ENCODE data around the gene MTARC2. TPM values are rescaled to one million over a fixed set of nuclear protein-coding genes. Genes with fewer than 3 reads are reported as not detected.
A peak's percentile ranks its signal among the peaks of the same experiment; 100 is the strongest.
"Not testable (repeated sequence)": the region's sequence is repeated elsewhere in the genome, so short reads cannot be mapped to it uniquely, and the experiment has no call there.

MTARC2 gene
- total RNA-seq, 4 donors from 2014 or later: 15.6 to 22.9 (median 20.5) TPM

- no peaks in the 10 kb centered on the region for H3K9me3 ChIP-seq
- no peak for DNase-seq (ENCODE audit: extremely low spot score)
- no peaks in the 10 kb centered on the region for H3K36me3 ChIP-seq
- H3K27ac ChIP-seq (replicated peaks in 1 of 4): peak overlapping the region; percentile 55 to 72 (median 69)
- TF ChIP-seq EP300 (IDR thresholded peaks at IDR 0.05) (no peak), CTCF (IDR thresholded peaks at IDR 0.05) (no peak), POLR2AphosphoS5 (IDR thresholded peaks at IDR 0.05) (no peak), POLR2A (IDR thresholded peaks at IDR 0.05; ENCODE audit: low read depth) (no peak)
- intact Hi-C loops (cut with DNase I): loop anchor here (2.0 kb wide), 1 partner anchor 41 kb away; the partner anchor contains the start of gene C1orf115
- H3K4me1 ChIP-seq: peaks cover 0 to 22% (median 16%) of the 10 kb centered on the region in 4 donors
- H3K27me3 ChIP-seq: no peaks in the 10 kb centered on the region
- H3K4me3 ChIP-seq: peak overlapping the region in 2 of 4 donors; percentile 42 to 48
- 33% methylated on average over 3 of the region's 3 CpGs for WGBS
Observed at GRCh38 chr1:220732137-220732536, 16.0 kb upstream of the MTARC2 start.

- 67% methylated on average over 7 of the region's 7 CpGs for WGBS
- H3K4me1 ChIP-seq: peaks cover 0 to 22% (median 16%) of the 10 kb centered on the region in 4 donors
- no peaks in the 10 kb centered on the region for H3K36me3 ChIP-seq
- no peaks in the 10 kb centered on the region for H3K27me3 ChIP-seq
- intact Hi-C loops (cut with DNase I): loop anchor here (2.0 kb wide), 1 partner anchor 42 kb away; the partner anchor contains the start of gene C1orf115
- peak overlapping the region; percentile 6 to 48 (median 37) for H3K4me3 ChIP-seq
- TF ChIP-seq EP300 (IDR thresholded peaks at IDR 0.05) (no peak), POLR2AphosphoS5 (IDR thresholded peaks at IDR 0.05) (no peak), CTCF (IDR thresholded peaks at IDR 0.05) (no peak), POLR2A (IDR thresholded peaks at IDR 0.05; ENCODE audit: low read depth) (no peak)
- no peaks in the 10 kb centered on the region for H3K9me3 ChIP-seq
- H3K27ac ChIP-seq (replicated peaks in 1 of 4): peak overlapping the region; percentile 55 to 72 (median 69)
- DNase-seq (ENCODE audit: extremely low spot score): peak; percentile 81
Observed at GRCh38 chr1:220732621-220733020, 15.5 kb upstream of the MTARC2 start.

GRCh38 chr1:220733086-220733601 is 15.0 kb upstream of the MTARC2 start:
- WGBS: 4% methylated on average over 15 of the region's 15 CpGs
- Histone ChIP-seq H3K27ac (replicated peaks in 1 of 4) (peak overlapping the region; percentile 55 to 72 (median 69)), H3K9me3 (no peaks in the 10 kb centered on the region), H3K27me3 (no peaks in the 10 kb centered on the region), H3K4me3 (peak overlapping the region; percentile 32 to 48 (median 38)), H3K36me3 (no peaks in the 10 kb centered on the region), H3K4me1 (peaks cover 0 to 22% (median 16%) of the 10 kb centered on the region in 4 donors)
- intact Hi-C loops (cut with DNase I): loop anchor here (2.0 kb wide), 1 partner anchor 42 kb away; the partner anchor contains the start of gene C1orf115
- no peak for TF ChIP-seq POLR2A (IDR thresholded peaks at IDR 0.05; ENCODE audit: low read depth)
- TF ChIP-seq CTCF (IDR thresholded peaks at IDR 0.05): peak; percentile 83 to 96 (median 92)
- TF ChIP-seq POLR2AphosphoS5 (IDR thresholded peaks at IDR 0.05): peak; percentile 42 to 61
- DNase-seq (ENCODE audit: extremely low spot score): peak; percentile 92

GRCh38 chr1:220734571-220735326 is 13.4 kb upstream of the MTARC2 start:
- Histone ChIP-seq H3K4me1 (peaks cover 0 to 22% (median 16%) of the 10 kb centered on the region in 4 donors), H3K4me3 (no peak overlapping the region), H3K9me3 (no peaks in the 10 kb centered on the region), H3K36me3 (no peaks in the 10 kb centered on the region), H3K27me3 (no peaks in the 10 kb centered on the region), H3K27ac (replicated peaks in 1 of 4) (no peak overlapping the region)
- DNase-seq (ENCODE audit: extremely low spot score): no peak
- intact Hi-C loops (cut with DNase I): no loop called here
- TF ChIP-seq CTCF (IDR thresholded peaks at IDR 0.05): no peak
- TF ChIP-seq POLR2A (IDR thresholded peaks at IDR 0.05; ENCODE audit: low read depth): no peak
- no peak for TF ChIP-seq EP300 (IDR thresholded peaks at IDR 0.05)
- TF ChIP-seq POLR2AphosphoS5 (IDR thresholded peaks at IDR 0.05): no peak
- 85% methylated on average over 11 of the region's 11 CpGs for WGBS

GRCh38 chr1:220736283-220736682 is 11.8 kb upstream of the MTARC2 start:
- WGBS: 95% methylated on average over 7 of the region's 7 CpGs
- H3K27me3 ChIP-seq; DNase-seq (ENCODE audit: extremely low spot score); H3K27ac ChIP-seq (replicated peaks in 1 of 4); H3K9me3 ChIP-seq; intact Hi-C loops (cut with DNase I); H3K4me3 ChIP-seq; H3K36me3 ChIP-seq: not testable (repeated sequence)
- H3K4me1 ChIP-seq: peaks cover 0 to 22% (median 16%) of the 10 kb centered on the region in 4 donors

Data from esophagus muscularis mucosa (tissue), 4 donors.